K562 (cell line): Measurements from ENCODE around the gene SAP30BP. TPM values are rescaled to one million over a fixed set of nuclear protein-coding genes. Genes with fewer than 3 reads are reported as not detected.

Experiments
- ATAC-seq: fragments of 200-7000 bp; cut with Tn5 transposase; 3 replicates; pipeline ENCODE4 v1.9.1; 2020; ENCODE audit warnings: moderate library complexity
- BruUV-seq: library from RNA; stranded (reverse); fragments of 400-500 nt; replicated peaks from 2 replicates; lab custom pipeline; 2021; lab: Mats Ljungman, UMichigan
- CTCF ChIA-PET: fragments of 300-600 bp; formaldehyde crosslinking; extraction: SDS; loops from one replicate; lab custom pipeline; 2021; ENCODE audit warnings: low intra/inter-chr PET ratio; lab: Yijun Ruan, JAX
- POLR2A ChIA-PET: fragments of 300-600, 350-650 bp; sonication (Branson Sonifier 250); formaldehyde crosslinking; extraction: SDS; loops from one replicate; lab custom pipeline; 2021; ENCODE audit warnings: antibody characterized with exemption, inconsistent platforms; lab: Yijun Ruan, JAX
- DNase-seq, 4 experiments: peaks; one replicate each; pipeline versions ENCODE4 v3.0.0 to v3.0.0-alpha.2; 2011 to 2018; ENCODE audit warnings: low spot score in 3 of 4, mixed read lengths in 3 of 4; ENCODE audit errors: extremely low read depth in 1 of 4
- FAIRE-seq: peaks from 2 replicates; lab custom pipeline; 2011; peaks lifted over from hg19 to GRCh38; lab: Jason Lieb, UNC
- H2AFZ ChIP-seq: 2 replicates; pipeline ENCODE4 v1.6.0; 2011; ENCODE audit warnings: low read depth, low read length, control low read depth, inconsistent platforms
- H3K27ac ChIP-seq: fragments of 200-600 bp; 3 replicates; pipeline ENCODE4 v1.8.0; 2011; ENCODE audit warnings: low read depth, mild to moderate bottlenecking, control low read depth, inconsistent platforms, low read length, moderate library complexity, mixed read lengths; ENCODE audit errors: extremely low read depth
- H3K27me3 ChIP-seq, 2 experiments: fragments of 300-600 bp in 1 of 2; 2 replicates in 1 of 2; 3 replicates in 1 of 2; pipeline versions ENCODE4 v1.6.0 to v1.8.0; 2011; ENCODE audit warnings: inconsistent platforms in 2 of 2, low read length in 2 of 2, mild to moderate bottlenecking in 1 of 2, mixed read lengths in 1 of 2, moderate library complexity in 1 of 2; ENCODE audit not compliant: control insufficient read depth in 2 of 2, insufficient read depth in 2 of 2
- H3K36me3 ChIP-seq: fragments of 300-600 bp; 3 replicates; pipeline ENCODE4 v1.8.0; 2011; ENCODE audit warnings: mild to moderate bottlenecking, low read length, inconsistent platforms; ENCODE audit not compliant: control insufficient read depth, insufficient read depth
- H3K4me1 ChIP-seq, 2 experiments: fragments of 200-600 bp in 1 of 2; replicated peaks in 1 of 2; 2 replicates in 1 of 2; 3 replicates in 1 of 2; pipeline versions ENCODE4 v1.5.1 to v1.8.0; 2011; ENCODE audit warnings: inconsistent platforms in 2 of 2, low read length in 2 of 2, mild to moderate bottlenecking in 1 of 2, mixed read lengths in 1 of 2, moderate library complexity in 1 of 2; ENCODE audit not compliant: control insufficient read depth in 2 of 2, insufficient read depth in 2 of 2
- H3K4me2 ChIP-seq: 2 replicates; pipeline ENCODE4 v1.6.1; 2011; ENCODE audit warnings: low read length, control low read depth, inconsistent platforms, mixed read lengths; ENCODE audit not compliant: insufficient read depth
- H3K4me3 ChIP-seq: fragments of 200-600 bp; sonication (generic), shearing (Covaris generic); 2 replicates; pipeline ENCODE4 v1.5.1; 2016; ENCODE audit warnings: control low read depth, inconsistent platforms
- H3K79me2 ChIP-seq: fragments of 200-600 bp; 3 replicates; pipeline ENCODE4 v1.8.0; 2011; ENCODE audit warnings: low read length, inconsistent platforms; ENCODE audit not compliant: control insufficient read depth, insufficient read depth
- H3K9ac ChIP-seq, 2 experiments: 2 replicates each; pipeline versions ENCODE4 v1.6.0 to v1.6.1; 2011; ENCODE audit warnings: low read depth in 2 of 2, low read length in 2 of 2, control low read depth in 1 of 2, inconsistent platforms in 1 of 2, mild to moderate bottlenecking in 1 of 2, mixed read lengths in 1 of 2; ENCODE audit not compliant: insufficient read depth in 1 of 2
- H3K9me1 ChIP-seq: one replicate; pipeline ENCODE4 v1.6.0; 2011; ENCODE audit warnings: inconsistent platforms, mild to moderate bottlenecking, low read length, moderate library complexity; ENCODE audit not compliant: control insufficient read depth, insufficient read depth
- H3K9me3 ChIP-seq: replicated peaks from 2 replicates; pipeline ENCODE4 v1.5.1; 2011; ENCODE audit warnings: low read depth, low read length, inconsistent platforms; ENCODE audit not compliant: control insufficient read depth, insufficient read depth
- H4K20me1 ChIP-seq: replicated peaks from 2 replicates; pipeline ENCODE4 v1.6.1; 2011; ENCODE audit warnings: low read length, inconsistent platforms, mixed read lengths; ENCODE audit not compliant: control insufficient read depth, insufficient read depth
- KDM5B ChIP-seq: fragments of 200-600 bp; sonication (generic); IDR thresholded peaks from 2 replicates; pipeline ENCODE4 v1.6.1; 2012; ENCODE audit warnings: low read depth, mild to moderate bottlenecking, moderate library complexity, low read length, control low read depth, inconsistent platforms; ENCODE audit not compliant: insufficient replicate concordance
- WGBS: fragments of 100-300 bp; shearing (Covaris generic); methylation state at CpG from one replicate; pipeline ENCODE4 v1.1.6; 2016; ENCODE audit warnings: low coverage, mixed read lengths; ENCODE audit not compliant: insufficient coverage; ENCODE audit errors: missing lambda C conversion rate; 5-methylcytosine and 5-hydroxymethylcytosine counted together
- in situ Hi-C: fragments of 300-500 bp; cut with MboI; formaldehyde crosslinking; loops from 4 replicates; pipeline ENCODE4 v1.15.0; 2018; ENCODE audit warnings: inconsistent platforms, mixed read lengths
- intact Hi-C: fragments of 100-400 bp; cut with micrococcal nuclease; formaldehyde crosslinking; loops from 2 replicates; pipeline ENCODE4 v1.14.2; 2022
- polyA plus RNA-seq, 8 experiments: library from polyadenylated mRNA; depleted of rRNA in 4 of 8; stranded (reverse) in 5 of 8; unstranded in 3 of 8; fragments of >200 nt; fragmentation: Nextera tagmentation in 2 of 8; fragmentation: Illumina TruSeq in 1 of 8; extraction: Ambion mirVana in 2 of 8; extraction: Trizol in 1 of 8; gene quantifications; 2 replicates each; pipeline versions ENCODE4 v1.2.1 to v1.2.3, GENCODE V29; 2011 to 2014; ENCODE audit warnings: inconsistent platforms in 1 of 8, missing spikeins in 1 of 8
- total RNA-seq, 7 experiments: library from RNA; depleted of rRNA in 6 of 7; stranded (reverse); fragments of >200 nt in 6 of 7; fragmentation: Illumina TruSeq in 2 of 7; extraction: Trizol in 2 of 7; gene quantifications; 2 replicates each; pipeline versions ENCODE4 v1.2.1 to v1.2.3, GENCODE V29; 2011 to 2021; ENCODE audit warnings: low replicate concordance in 1 of 7
- TF ChIP-seq, protein P1 (sequence below): fragments of 250-450 bp; sonication (Bioruptor Pico); IDR thresholded peaks from 2 replicates; pipeline ENCODE4 v1.5.1; 2021; ENCODE audit warnings: mild to moderate bottlenecking
- TF ChIP-seq, protein P2 (sequence below): fragments of 200-800 bp; sonication (Bioruptor generic); IDR thresholded peaks from 2 replicates; pipeline ENCODE4 v1.6.1; 2017; ENCODE audit warnings: missing genetic modification characterization, missing compliant biosample characterization

Gene SAP30BP
- total and polyA plus RNA-seq, 9 of the 15 experiments (the other 6 are each of a cell fraction or from before 2014, with no cell fraction given) = 45.3 to 154 (median 71.7) TPM

DNA sequence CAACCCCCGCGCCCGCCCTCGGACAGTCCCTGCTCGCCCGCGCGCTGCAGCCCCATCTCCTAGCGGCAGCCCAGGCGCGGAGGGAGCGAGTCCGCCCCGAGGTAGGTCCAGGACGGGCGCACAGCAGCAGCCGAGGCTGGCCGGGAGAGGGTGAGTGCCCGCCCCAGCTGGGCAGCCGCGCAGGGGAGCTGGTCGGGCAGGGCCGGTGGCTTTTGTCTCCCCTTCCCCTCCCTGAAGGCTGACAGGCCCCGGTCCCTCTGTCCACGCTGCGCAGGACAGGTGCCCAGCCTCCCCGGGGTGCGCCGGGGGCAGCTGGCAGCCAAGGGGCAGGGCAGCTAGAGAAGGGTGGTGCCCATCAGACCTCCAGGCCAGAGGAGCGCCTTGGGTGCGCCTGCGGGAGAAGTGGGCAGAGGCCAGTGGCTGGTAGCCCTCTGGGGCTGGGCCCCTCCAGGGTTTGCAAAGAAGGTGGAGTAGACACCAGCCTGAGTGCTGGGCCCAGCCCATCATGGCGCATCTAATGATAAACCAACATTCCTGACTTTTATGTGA, 54.4 kb downstream of the SAP30BP start:
- TF ChIP-seq, protein P1, sequence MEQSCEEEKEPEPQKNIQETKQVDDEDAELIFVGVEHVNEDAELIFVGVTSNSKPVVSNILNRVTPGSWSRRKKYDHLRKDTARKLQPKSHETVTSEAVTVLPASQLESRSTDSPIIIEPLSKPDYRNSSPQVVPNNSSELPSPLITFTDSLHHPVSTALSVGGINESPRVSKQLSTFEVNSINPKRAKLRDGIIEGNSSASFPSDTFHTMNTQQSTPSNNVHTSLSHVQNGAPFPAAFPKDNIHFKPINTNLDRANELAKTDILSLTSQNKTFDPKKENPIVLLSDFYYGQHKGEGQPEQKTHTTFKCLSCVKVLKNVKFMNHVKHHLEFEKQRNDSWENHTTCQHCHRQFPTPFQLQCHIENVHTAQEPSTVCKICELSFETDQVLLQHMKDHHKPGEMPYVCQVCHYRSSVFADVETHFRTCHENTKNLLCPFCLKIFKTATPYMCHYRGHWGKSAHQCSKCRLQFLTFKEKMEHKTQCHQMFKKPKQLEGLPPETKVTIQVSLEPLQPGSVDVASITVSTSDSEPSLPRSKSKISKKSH = no peak
- TF ChIP-seq, protein P2, sequence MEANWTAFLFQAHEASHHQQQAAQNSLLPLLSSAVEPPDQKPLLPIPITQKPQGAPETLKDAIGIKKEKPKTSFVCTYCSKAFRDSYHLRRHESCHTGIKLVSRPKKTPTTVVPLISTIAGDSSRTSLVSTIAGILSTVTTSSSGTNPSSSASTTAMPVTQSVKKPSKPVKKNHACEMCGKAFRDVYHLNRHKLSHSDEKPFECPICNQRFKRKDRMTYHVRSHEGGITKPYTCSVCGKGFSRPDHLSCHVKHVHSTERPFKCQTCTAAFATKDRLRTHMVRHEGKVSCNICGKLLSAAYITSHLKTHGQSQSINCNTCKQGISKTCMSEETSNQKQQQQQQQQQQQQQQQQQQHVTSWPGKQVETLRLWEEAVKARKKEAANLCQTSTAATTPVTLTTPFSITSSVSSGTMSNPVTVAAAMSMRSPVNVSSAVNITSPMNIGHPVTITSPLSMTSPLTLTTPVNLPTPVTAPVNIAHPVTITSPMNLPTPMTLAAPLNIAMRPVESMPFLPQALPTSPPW = 0 out of 2 replicates have a peak, but pooled peaks have one; percentile 11
- peak; percentile 26 for TF ChIP-seq KDM5B
- Histone ChIP-seq H3K9me3 (no peaks in the 10 kb centered on the region), H3K4me1 (peaks cover 0 to 32% of the 10 kb centered on the region in 2 experiments; a peak in 3 of 5 replicates), H3K27ac (no peak overlapping the region), H3K4me3 (peak overlapping the region; percentile 31; the same call in 1 of the 2 replicates), H4K20me1 (no peaks in the 10 kb centered on the region; the same call in 1 of the 2 replicates), H3K27me3 (peaks cover 20 to 56% of the 10 kb centered on the region in 2 experiments), H3K9me1 (no peaks in the 10 kb centered on the region), H3K36me3 (no peaks in the 10 kb centered on the region), H3K4me2 (no peak overlapping the region), H3K9ac (no peak overlapping the region), H3K79me2 (no peaks in the 10 kb centered on the region), H2AFZ (no peak overlapping the region)
- 75% methylated on average over 4 of the region's 33 CpGs for WGBS
- BruUV-seq = no TSS peak
- ChIA-PET POLR2A (no interaction called here), CTCF (no interaction called here)
- FAIRE-seq (no peak), ATAC-seq (peak; percentile 62), DNase-seq (peak in 1 of 4 experiments; percentile 39)
- intact Hi-C loops = no loop called here
- in situ Hi-C loops = no loop called here
